H1 (cell line): ENCODE measurements around the gene ALPG. TPM values are rescaled to one million over a fixed set of nuclear protein-coding genes. Genes with fewer than 3 reads are reported as not detected.

Experiments used
- CBX8 ChIP-seq: fragments of 300-800, 300-1000 bp; sonication (generic); IDR thresholded peaks from 2 replicates; pipeline ENCODE4 v1.7.1; 2016; ENCODE audit warnings: low read depth, low read length, borderline replicate concordance
- CREB1 ChIP-seq: IDR thresholded peaks from 2 replicates; pipeline ENCODE4 v1.6.1; 2012; ENCODE audit warnings: inconsistent platforms
- SIN3A ChIP-seq, 2 experiments: IDR thresholded peaks in 1 of 2; conservative IDR thresholded peaks in 1 of 2; 2 replicates each; pipeline ENCODE4 v1.6.1; 2011 to 2012; ENCODE audit warnings: low read length in 2 of 2, improper control_type of control experiment in 1 of 2, low read depth in 1 of 2, mild to moderate bottlenecking in 1 of 2
- SIX5 ChIP-seq: IDR thresholded peaks from 2 replicates; pipeline ENCODE4 v1.6.1; 2011; ENCODE audit warnings: mild to moderate bottlenecking, low read depth, low read length
- SP1 ChIP-seq: IDR thresholded peaks from 2 replicates; pipeline ENCODE4 v1.6.1; 2011; ENCODE audit warnings: low read depth, low read length
- USF2 ChIP-seq: IDR thresholded peaks from 2 replicates; pipeline ENCODE4 v1.6.1; 2011; ENCODE audit warnings: low read length, improper control_type of control experiment
- polyA plus RNA-seq, 7 experiments: library from polyadenylated mRNA; depleted of rRNA in 3 of 7; stranded (reverse) in 5 of 7; unstranded in 2 of 7; fragments of >200 nt in 5 of 7; fragments of 200-250 nt in 2 of 7; gene quantifications; 1 replicate in 5 of 7; 2 replicates in 1 of 7; 4 replicates in 1 of 7; pipeline versions ENCODE4 v1.2.1 to v1.2.3, GENCODE V29; 2011 to 2013; ENCODE audit warnings: missing spikeins in 2 of 7, mixed read lengths in 2 of 7
- total RNA-seq: library from RNA; stranded (reverse); fragmentation: NEBNext Ultra II Directional; extraction: Animal tissue kit (Norgen Biotek cat#: 25700); gene quantifications from 2 replicates; pipeline ENCODE4 v1.2.1, GENCODE V29; 2021

The ALPG gene
- total and polyA plus RNA-seq, 2 of the 8 experiments (the other 6 are each of a cell fraction or from before 2014, with no cell fraction given), result 0.56 to 2.1 TPM

- TF ChIP-seq USF2, result no peak
- TF ChIP-seq SIN3A (conservative IDR thresholded peaks at IDR 0.05 in 1 of 2, IDR thresholded peaks at IDR 0.05 in 1 of 2; ENCODE audit: low read depth in 1 of 2, low read length in 2 of 2), result no peak
- no peak for TF ChIP-seq SP1
- TF ChIP-seq SIX5, result no peak
- TF ChIP-seq CBX8, result no peak
- no peak for TF ChIP-seq CREB1
Observed at GRCh38 chr2:232437195-232437571, 30.5 kb downstream of the ALPG start (continued).
